Measurements from ENCODE around the gene ERCC1.
A peak's percentile ranks its signal among the peaks of the same experiment; 100 is the strongest.

The ERCC1 gene

DNA sequence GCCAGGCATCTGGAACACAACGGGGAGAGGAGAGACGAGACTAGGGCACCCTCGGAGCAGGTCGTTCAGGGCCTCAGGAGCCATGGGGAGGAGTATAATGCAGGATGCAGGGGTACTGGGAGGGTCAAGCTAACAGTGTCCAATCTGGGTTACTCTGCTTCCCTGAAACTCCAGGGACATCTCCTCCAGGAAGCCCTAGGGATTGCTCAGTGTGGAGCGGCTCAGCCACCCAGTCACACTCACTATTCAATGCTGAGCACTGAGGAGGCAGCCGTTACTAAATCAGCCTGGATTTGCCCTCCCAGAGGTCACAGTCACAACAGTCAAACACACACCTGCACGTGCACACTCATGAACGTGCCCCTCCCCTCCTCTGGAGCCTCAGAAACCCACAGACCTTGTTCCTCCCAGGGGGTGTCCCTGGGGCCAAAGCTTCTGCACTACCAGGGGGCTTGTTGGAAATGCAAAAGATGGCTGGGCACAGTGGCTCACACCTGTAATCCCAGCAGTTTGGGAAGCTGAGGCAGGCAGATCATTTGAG lies 37.2 kb upstream of the ERCC1 start:
- TF ChIP-seq, protein P1, sequence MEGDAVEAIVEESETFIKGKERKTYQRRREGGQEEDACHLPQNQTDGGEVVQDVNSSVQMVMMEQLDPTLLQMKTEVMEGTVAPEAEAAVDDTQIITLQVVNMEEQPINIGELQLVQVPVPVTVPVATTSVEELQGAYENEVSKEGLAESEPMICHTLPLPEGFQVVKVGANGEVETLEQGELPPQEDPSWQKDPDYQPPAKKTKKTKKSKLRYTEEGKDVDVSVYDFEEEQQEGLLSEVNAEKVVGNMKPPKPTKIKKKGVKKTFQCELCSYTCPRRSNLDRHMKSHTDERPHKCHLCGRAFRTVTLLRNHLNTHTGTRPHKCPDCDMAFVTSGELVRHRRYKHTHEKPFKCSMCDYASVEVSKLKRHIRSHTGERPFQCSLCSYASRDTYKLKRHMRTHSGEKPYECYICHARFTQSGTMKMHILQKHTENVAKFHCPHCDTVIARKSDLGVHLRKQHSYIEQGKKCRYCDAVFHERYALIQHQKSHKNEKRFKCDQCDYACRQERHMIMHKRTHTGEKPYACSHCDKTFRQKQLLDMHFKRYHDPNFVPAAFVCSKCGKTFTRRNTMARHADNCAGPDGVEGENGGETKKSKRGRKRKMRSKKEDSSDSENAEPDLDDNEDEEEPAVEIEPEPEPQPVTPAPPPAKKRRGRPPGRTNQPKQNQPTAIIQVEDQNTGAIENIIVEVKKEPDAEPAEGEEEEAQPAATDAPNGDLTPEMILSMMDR (conservative IDR thresholded peaks at IDR 0.05; ENCODE audit: low read depth) = no peak
- POLR2A ChIA-PET (ENCODE audit: low non-redundant PET) = interaction anchor here (0.6 kb wide), 1 partner anchor 332 kb away, joined by 4 read pairs; the partner anchor contains the start of gene DMWD
- DNase-seq (ENCODE audit: low spot score) = no peak
- CTCF ChIA-PET = no interaction called here
- no peak overlapping the region for H3K27ac ChIP-seq

DNA sequence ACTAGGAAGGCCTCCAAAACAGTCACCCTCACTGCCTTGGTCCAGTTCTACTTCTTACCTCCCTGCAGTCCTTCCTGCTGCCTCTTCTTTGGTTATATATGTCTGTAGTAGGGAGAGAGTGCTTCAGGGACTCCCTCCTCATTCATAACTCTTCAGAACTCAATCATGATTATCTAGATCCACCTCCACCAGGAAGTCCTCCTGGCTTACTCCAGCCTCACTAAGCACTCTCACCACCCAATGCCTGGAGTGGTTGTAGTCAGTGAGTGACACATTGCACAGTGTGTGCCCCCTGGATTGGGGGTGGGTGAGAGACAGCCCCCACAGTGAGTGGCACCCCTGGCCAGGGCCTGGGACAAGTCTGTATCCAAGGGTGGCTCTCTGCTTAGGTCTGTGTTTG lies 34.1 kb upstream of the ERCC1 start:
- TF ChIP-seq, protein P1 (conservative IDR thresholded peaks at IDR 0.05; ENCODE audit: low read depth) = no peak
- POLR2A ChIA-PET (ENCODE audit: low non-redundant PET) = no interaction called here
- DNase-seq (ENCODE audit: low spot score) = no peak
- H3K27ac ChIP-seq = peak overlapping the region; percentile 27
- CTCF ChIA-PET = no interaction called here

DNA sequence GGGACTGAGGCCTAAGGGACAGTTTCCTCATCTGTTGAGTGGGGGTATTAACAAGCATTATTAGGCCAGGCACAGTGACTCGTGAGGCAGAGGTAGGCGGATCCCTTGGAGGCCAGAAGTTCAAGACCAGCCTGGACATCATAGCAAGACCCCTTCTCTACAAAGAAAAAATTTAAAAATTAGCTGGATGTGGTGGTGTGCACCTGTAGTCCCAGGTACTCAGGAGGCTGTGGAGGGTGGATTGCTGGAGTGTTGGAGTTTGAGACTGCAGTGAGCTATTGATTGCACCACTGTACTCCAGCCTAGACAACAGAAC lies 32.7 kb upstream of the ERCC1 start:
- DNase-seq (ENCODE audit: low spot score) = no peak
- TF ChIP-seq, protein P1 (conservative IDR thresholded peaks at IDR 0.05; ENCODE audit: low read depth) = no peak
- ChIA-PET POLR2A (ENCODE audit: low non-redundant PET) (interaction anchor here (0.6 kb wide), 3 partner anchors 9 to 1892 kb away, joined by 4 to 10 read pairs (median 7); no protein-coding TSS in a partner anchor), CTCF (interaction anchor here (0.9 to 2.0 kb wide), 3 partner anchors 17 to 54 kb away, joined by 4 to 9 read pairs (median 4); no protein-coding TSS in a partner anchor)
- peak overlapping the region; percentile 100 for H3K27ac ChIP-seq

DNA sequence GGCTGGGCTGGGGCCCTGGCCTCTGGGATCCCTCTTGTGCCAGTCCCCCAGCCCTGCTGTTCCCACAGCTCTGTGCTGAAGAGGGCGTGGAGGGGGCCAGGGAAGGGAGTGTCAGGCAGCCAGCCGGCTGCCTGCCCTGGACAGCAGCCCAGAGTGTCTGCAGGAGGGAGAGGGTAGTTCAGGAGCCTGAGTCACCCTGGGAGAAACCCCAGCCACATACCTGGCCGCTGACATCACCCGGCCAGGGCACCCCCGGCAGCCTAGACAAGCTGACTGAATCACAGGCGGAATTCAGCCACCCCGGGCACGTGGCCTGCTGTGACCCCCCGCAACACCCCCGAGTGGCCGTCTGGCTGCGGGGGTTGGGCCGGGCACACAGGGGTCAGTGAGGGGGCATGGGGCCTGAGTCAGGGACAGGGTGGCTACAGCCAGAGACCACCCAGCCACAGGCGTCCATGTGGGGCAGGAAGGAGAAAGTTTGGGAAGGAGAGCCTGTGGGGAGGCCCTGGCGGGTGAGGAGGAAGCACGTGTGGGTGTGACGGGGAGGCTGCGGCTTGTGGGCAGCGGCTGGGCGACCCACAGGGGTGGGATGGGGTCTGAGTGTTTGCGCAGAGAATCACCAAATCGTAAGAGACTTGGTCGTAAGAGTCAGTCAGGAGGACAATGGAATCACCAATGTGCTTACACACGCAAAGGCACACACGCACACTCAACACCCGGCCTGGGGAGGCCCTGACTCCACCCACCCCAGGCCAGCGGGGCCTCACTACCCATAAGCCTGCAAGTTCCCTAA lies 32.2 kb upstream of the ERCC1 start:
- ChIA-PET POLR2A (ENCODE audit: low non-redundant PET) (interaction anchor here (0.6 to 1.0 kb wide), 3 partner anchors 12 to 1893 kb away, joined by 4 to 7 read pairs (median 6); partner anchors contain the start of gene FOSB), CTCF (interaction anchor here (2.0 kb wide), 1 partner anchor 16 kb away, joined by 9 read pairs; no protein-coding TSS in a partner anchor)
- TF ChIP-seq, protein P1 (conservative IDR thresholded peaks at IDR 0.05; ENCODE audit: low read depth) = no peak
- DNase-seq (ENCODE audit: low spot score) = peak; percentile 97
- peak overlapping the region; percentile 100 for H3K27ac ChIP-seq

DNA sequence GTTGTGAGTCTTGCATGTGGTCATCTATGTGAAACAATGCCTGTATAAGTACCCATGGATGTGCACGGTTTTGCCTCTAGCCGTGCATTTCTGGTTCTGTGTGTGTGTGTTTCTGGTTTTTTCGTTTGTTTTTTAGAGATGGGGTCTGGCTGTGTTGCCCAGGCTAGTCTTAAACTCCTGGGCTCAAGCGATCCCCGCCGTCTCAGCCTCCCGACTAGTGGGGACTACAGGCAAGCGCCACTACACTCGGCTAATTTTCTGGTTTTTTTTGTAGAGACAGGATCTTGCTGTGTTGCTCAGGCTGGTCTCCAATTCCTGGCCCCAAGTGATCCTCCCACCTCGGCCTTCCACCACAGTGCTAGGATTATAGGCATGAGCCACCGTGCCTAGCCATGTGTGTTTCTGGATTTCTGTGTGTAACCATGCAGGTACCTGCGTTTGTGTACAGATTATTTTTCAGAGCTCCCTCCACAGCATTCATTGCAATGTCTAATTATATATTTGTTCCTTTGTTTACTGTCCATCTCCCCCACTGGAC lies 28.2 kb upstream of the ERCC1 start:
- ChIA-PET POLR2A (ENCODE audit: low non-redundant PET) (no interaction called here), CTCF (interaction anchor here (0.6 kb wide), 1 partner anchor 12 kb away, joined by 3 read pairs; no protein-coding TSS in a partner anchor)
- peak overlapping the region; percentile 100 for H3K27ac ChIP-seq
- TF ChIP-seq, protein P1 (conservative IDR thresholded peaks at IDR 0.05; ENCODE audit: low read depth) = no peak
- DNase-seq (ENCODE audit: low spot score) = no peak

DNA sequence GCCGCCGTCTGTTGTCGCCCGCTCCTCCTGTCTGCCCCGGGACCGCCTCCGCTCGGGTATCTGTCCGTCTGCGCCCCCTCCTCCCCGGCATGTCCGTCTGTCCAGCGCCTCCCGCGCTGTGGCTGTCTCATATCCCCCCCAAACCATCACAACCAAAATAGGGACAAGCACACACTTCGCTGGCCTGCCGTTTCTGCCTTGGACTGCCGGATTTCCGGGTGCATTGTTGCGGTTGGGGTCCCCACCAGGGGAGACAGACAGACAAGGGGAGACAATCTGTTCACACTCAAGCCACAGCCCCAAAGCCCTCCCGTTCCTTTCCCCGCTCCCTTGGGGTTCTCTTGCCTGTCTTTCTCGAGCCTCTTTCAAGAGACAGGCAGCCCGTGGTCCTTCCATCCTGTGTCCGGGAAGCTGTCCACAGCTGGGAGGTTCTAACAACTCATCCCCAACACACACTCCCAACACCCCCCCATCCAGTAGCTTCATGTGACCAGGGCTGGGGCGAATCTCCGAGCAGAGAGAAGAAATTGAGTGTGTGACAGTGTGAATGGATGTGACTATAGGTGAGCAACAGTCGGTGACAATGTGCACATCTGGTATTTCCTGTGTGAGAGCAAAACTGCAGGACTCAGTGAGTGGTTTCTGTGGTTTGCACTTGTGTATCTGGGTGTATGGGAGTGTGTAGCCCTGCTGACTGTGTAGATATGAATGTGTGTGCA lies 27.6 kb upstream of the ERCC1 start:
- TF ChIP-seq, protein P1 (conservative IDR thresholded peaks at IDR 0.05; ENCODE audit: low read depth) = no peak
- POLR2A ChIA-PET (ENCODE audit: low non-redundant PET) = no interaction called here
- DNase-seq (ENCODE audit: low spot score) = no peak

More for the DNA sequence above, 27.6 kb upstream of the ERCC1 start:
- H3K27ac ChIP-seq = peak overlapping the region; percentile 100
- CTCF ChIA-PET = interaction anchor here (0.6 kb wide), 1 partner anchor 11 kb away, joined by 3 read pairs; no protein-coding TSS in a partner anchor
